ENCODE measurements around the gene PIEZO1.
A peak's percentile ranks its signal among the peaks of the same experiment; 100 is the strongest.
"Not testable (repeated sequence)": the region's sequence is repeated elsewhere in the genome, so short reads cannot be mapped to it uniquely, and the experiment has no call there.

PIEZO1 gene

GRCh38 chr16:88685156-88686061 lies 99.6 kb downstream of the PIEZO1 start:
- peak; percentile 70 for DNase-seq

- no peak for DNase-seq
Observed at GRCh38 chr16:88684569-88685155, 100.4 kb downstream of the PIEZO1 start.

- peak; percentile 40 to 52 for DNase-seq
Observed at GRCh38 chr16:88681709-88682451, 103.1 kb downstream of the PIEZO1 start.

- peak in 1 of 2 experiments; percentile 37 for DNase-seq
Observed at GRCh38 chr16:88681084-88681680, 103.8 kb downstream of the PIEZO1 start.

GRCh38 chr16:88680554-88681083 lies 104.4 kb downstream of the PIEZO1 start:
- no peak for DNase-seq

GRCh38 chr16:88678224-88678979 lies 106.6 kb downstream of the PIEZO1 start:
- DNase-seq = no peak

GRCh38 chr16:88677721-88678120 lies 107.3 kb downstream of the PIEZO1 start:
- DNase-seq = no peak

- no peak for DNase-seq
Observed at GRCh38 chr16:88676502-88677242, 108.3 kb downstream of the PIEZO1 start.

GRCh38 chr16:88673716-88674379 lies 111.2 kb downstream of the PIEZO1 start:
- DNase-seq = no peak

GRCh38 chr16:88672776-88673175 lies 112.2 kb downstream of the PIEZO1 start:
- DNase-seq = no peak

- DNase-seq = no peak
Observed at GRCh38 chr16:88671806-88672205, 113.2 kb downstream of the PIEZO1 start.

- no peak for DNase-seq
Observed at GRCh38 chr16:88669980-88670379, 115.0 kb downstream of the PIEZO1 start.

- DNase-seq = not testable (repeated sequence)
Observed at GRCh38 chr16:88669493-88669892, 115.5 kb downstream of the PIEZO1 start.

GRCh38 chr16:88667461-88667860 lies 117.6 kb downstream of the PIEZO1 start:
- DNase-seq = no peak

- DNase-seq = no peak
Observed at GRCh38 chr16:88665570-88665969, 119.5 kb downstream of the PIEZO1 start.

All from activated CD4-positive, alpha-beta T cell treated with anti-CD3 and anti-CD28 coated beads, Interleukin-2, amount 50 U/mL, for 4 hours (primary cell).